ENCODE data around the gene UBE2E2. TPM values are rescaled to one million over a fixed set of nuclear protein-coding genes. Genes with fewer than 3 reads are reported as not detected.

UBE2E2 gene
- total RNA-seq, 1 donor from 2014 or later = 85.2 TPM

- no peak for DNase-seq (ENCODE audit: low spot score)
- no peaks in the 10 kb centered on the region for H3K36me3 Mint-ChIP-seq (ENCODE audit: low read depth)
- H3K27ac Mint-ChIP-seq (ENCODE audit: unreplicated experiment) = no peak overlapping the region
- H3K9me3 Mint-ChIP-seq (ENCODE audit: low read depth) = no peaks in the 10 kb centered on the region
- no peak for TF ChIP-seq CTCF (IDR thresholded peaks at IDR 0.05)
- no peak overlapping the region for H3K4me3 Mint-ChIP-seq (ENCODE audit: unreplicated experiment)
- H3K4me1 Mint-ChIP-seq (ENCODE audit: low read depth) = peaks cover 21% of the 10 kb centered on the region
- H3K27me3 Mint-ChIP-seq (ENCODE audit: low read depth) = no peaks in the 10 kb centered on the region
Measured at GRCh38 chr3:23435318-23435717, 232.2 kb downstream of the UBE2E2 start.

GRCh38 chr3:23435904-23436303 lies 232.8 kb downstream of the UBE2E2 start:
- no peak for DNase-seq (ENCODE audit: low spot score)
- Mint-ChIP-seq H3K9me3 (ENCODE audit: low read depth) (no peaks in the 10 kb centered on the region), H3K4me3 (ENCODE audit: unreplicated experiment) (no peak overlapping the region), H3K27ac (ENCODE audit: unreplicated experiment) (no peak overlapping the region), H3K27me3 (ENCODE audit: low read depth) (no peaks in the 10 kb centered on the region), H3K36me3 (ENCODE audit: low read depth) (no peaks in the 10 kb centered on the region), H3K4me1 (ENCODE audit: low read depth) (peaks cover 24% of the 10 kb centered on the region)
- no peak for TF ChIP-seq CTCF (IDR thresholded peaks at IDR 0.05)

GRCh38 chr3:23437484-23438145 lies 234.5 kb downstream of the UBE2E2 start:
- no peak for TF ChIP-seq CTCF (IDR thresholded peaks at IDR 0.05)
- Mint-ChIP-seq H3K27ac (ENCODE audit: unreplicated experiment) (no peak overlapping the region), H3K9me3 (ENCODE audit: low read depth) (no peaks in the 10 kb centered on the region), H3K4me1 (ENCODE audit: low read depth) (peaks cover 14% of the 10 kb centered on the region), H3K4me3 (ENCODE audit: unreplicated experiment) (no peak overlapping the region), H3K27me3 (ENCODE audit: low read depth) (no peaks in the 10 kb centered on the region), H3K36me3 (ENCODE audit: low read depth) (no peaks in the 10 kb centered on the region)
- no peak for DNase-seq (ENCODE audit: low spot score)

GRCh38 chr3:23438657-23439056 lies 235.5 kb downstream of the UBE2E2 start:
- Mint-ChIP-seq H3K9me3 (ENCODE audit: low read depth) (no peaks in the 10 kb centered on the region), H3K4me3 (ENCODE audit: unreplicated experiment) (no peak overlapping the region), H3K27ac (ENCODE audit: unreplicated experiment) (no peak overlapping the region)

GRCh38 chr3:23439080-23439479 lies 236.0 kb downstream of the UBE2E2 start:
- no peaks in the 10 kb centered on the region for H3K9me3 Mint-ChIP-seq (ENCODE audit: low read depth)
- no peak overlapping the region for H3K4me3 Mint-ChIP-seq (ENCODE audit: unreplicated experiment)
- peaks cover 24% of the 10 kb centered on the region for H3K4me1 Mint-ChIP-seq (ENCODE audit: low read depth)
- H3K27me3 Mint-ChIP-seq (ENCODE audit: low read depth) = no peaks in the 10 kb centered on the region
- DNase-seq (ENCODE audit: low spot score) = no peak
- H3K36me3 Mint-ChIP-seq (ENCODE audit: low read depth) = no peaks in the 10 kb centered on the region
- no peak for TF ChIP-seq CTCF (IDR thresholded peaks at IDR 0.05)
- no peak overlapping the region for H3K27ac Mint-ChIP-seq (ENCODE audit: unreplicated experiment)

More at GRCh38 chr3:23438657-23439056, 235.5 kb downstream of the UBE2E2 start:
- no peak for DNase-seq (ENCODE audit: low spot score)
- Mint-ChIP-seq H3K4me1 (ENCODE audit: low read depth) (peaks cover 22% of the 10 kb centered on the region), H3K27me3 (ENCODE audit: low read depth) (no peaks in the 10 kb centered on the region), H3K36me3 (ENCODE audit: low read depth) (no peaks in the 10 kb centered on the region)
- TF ChIP-seq CTCF (IDR thresholded peaks at IDR 0.05) = no peak

Measured in chondrocyte (in vitro differentiated cells).